HL-60 (cell line): ENCODE measurements around the gene ADARB1.

Experiments
- DNase-seq, 2 experiments: peaks; one replicate each; pipeline ENCODE4 v3.0.0-alpha.2; 2010 to 2020; ENCODE audit warnings: low read depth in 1 of 2, low spot score in 1 of 2
- H3K27ac ChIP-seq: fragments of 250-450 bp; sonication (Bioruptor Pico); replicated peaks from 2 replicates; pipeline ENCODE4 v1.5.1; 2020; ENCODE audit warnings: mild to moderate bottlenecking, moderate library complexity
- H3K27me3 ChIP-seq: fragments of 250-450 bp; sonication (Bioruptor Pico); 2 replicates; pipeline ENCODE4 v1.5.1; 2021; ENCODE audit warnings: mild to moderate bottlenecking, moderate library complexity; ENCODE audit not compliant: insufficient read depth, poor library complexity, severe bottlenecking
- H3K4me3 ChIP-seq: replicated peaks from 2 replicates; pipeline ENCODE4 v1.5.1; 2011; ENCODE audit warnings: mild to moderate bottlenecking, control low read depth, low read length; ENCODE audit not compliant: insufficient read depth
- CTCF ChIP-seq: IDR thresholded peaks from one replicate; pipeline ENCODE4 v1.5.1; 2011; ENCODE audit warnings: low read length, control low read depth, inconsistent platforms; ENCODE audit not compliant: insufficient read depth
- GABPA ChIP-seq: IDR thresholded peaks from 2 replicates; pipeline ENCODE4 v1.6.1; 2012; ENCODE audit warnings: low read depth
- POLR2AphosphoS5 ChIP-seq: IDR thresholded peaks from 2 replicates; pipeline ENCODE4 v1.6.1; 2012; ENCODE audit warnings: low read depth
- SPI1 ChIP-seq: IDR thresholded peaks from 2 replicates; pipeline ENCODE4 v1.6.1; 2012; ENCODE audit warnings: low read depth, mild to moderate bottlenecking, borderline replicate concordance
- TF ChIP-seq, protein P1 (sequence below): IDR thresholded peaks from 2 replicates; pipeline ENCODE4 v1.6.1; 2012; ENCODE audit warnings: low read depth; ENCODE audit not compliant: insufficient replicate concordance

The ADARB1 gene

GRCh38 chr21:45082736-45083135 is 8.4 kb downstream of the ADARB1 start:
- no peak overlapping the region for H3K4me3 ChIP-seq
- TF ChIP-seq, protein P1, sequence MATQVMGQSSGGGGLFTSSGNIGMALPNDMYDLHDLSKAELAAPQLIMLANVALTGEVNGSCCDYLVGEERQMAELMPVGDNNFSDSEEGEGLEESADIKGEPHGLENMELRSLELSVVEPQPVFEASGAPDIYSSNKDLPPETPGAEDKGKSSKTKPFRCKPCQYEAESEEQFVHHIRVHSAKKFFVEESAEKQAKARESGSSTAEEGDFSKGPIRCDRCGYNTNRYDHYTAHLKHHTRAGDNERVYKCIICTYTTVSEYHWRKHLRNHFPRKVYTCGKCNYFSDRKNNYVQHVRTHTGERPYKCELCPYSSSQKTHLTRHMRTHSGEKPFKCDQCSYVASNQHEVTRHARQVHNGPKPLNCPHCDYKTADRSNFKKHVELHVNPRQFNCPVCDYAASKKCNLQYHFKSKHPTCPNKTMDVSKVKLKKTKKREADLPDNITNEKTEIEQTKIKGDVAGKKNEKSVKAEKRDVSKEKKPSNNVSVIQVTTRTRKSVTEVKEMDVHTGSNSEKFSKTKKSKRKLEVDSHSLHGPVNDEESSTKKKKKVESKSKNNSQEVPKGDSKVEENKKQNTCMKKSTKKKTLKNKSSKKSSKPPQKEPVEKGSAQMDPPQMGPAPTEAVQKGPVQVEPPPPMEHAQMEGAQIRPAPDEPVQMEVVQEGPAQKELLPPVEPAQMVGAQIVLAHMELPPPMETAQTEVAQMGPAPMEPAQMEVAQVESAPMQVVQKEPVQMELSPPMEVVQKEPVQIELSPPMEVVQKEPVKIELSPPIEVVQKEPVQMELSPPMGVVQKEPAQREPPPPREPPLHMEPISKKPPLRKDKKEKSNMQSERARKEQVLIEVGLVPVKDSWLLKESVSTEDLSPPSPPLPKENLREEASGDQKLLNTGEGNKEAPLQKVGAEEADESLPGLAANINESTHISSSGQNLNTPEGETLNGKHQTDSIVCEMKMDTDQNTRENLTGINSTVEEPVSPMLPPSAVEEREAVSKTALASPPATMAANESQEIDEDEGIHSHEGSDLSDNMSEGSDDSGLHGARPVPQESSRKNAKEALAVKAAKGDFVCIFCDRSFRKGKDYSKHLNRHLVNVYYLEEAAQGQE: no peak
- TF ChIP-seq SPI1 (no peak), CTCF (no peak), POLR2AphosphoS5 (no peak), GABPA (no peak)
- no peak overlapping the region for H3K27ac ChIP-seq
- DNase-seq: no peak
- H3K27me3 ChIP-seq: peaks cover 5% of the 10 kb centered on the region

DNA sequence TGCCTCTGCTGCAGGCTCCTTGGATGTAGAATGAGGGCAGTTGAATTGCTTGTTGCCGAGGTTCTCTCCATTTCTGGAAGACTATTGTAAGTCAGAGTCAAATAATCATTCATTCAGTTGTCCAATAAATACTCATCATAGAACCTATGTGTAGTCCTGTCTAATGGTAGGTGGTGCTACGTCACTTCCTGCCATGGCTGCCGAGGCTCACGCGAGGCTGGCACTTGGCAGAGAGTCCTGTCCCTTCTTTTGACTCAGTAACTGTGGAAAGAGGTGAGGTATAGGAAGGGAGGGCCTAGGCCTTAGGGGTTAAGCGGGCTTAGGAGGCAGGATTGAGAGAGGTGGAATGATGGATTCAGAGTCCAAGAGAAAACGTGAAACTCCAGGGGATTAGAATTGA is 9.7 kb downstream of the ADARB1 start:
- Histone ChIP-seq H3K27me3 (peaks cover 5% of the 10 kb centered on the region), H3K27ac (no peak overlapping the region), H3K4me3 (no peak overlapping the region)
- no peak for DNase-seq
- TF ChIP-seq CTCF (no peak), GABPA (no peak), POLR2AphosphoS5 (no peak), SPI1 (no peak)
- TF ChIP-seq, protein P1: no peak

GRCh38 chr21:45084881-45085536 is 10.6 kb downstream of the ADARB1 start:
- TF ChIP-seq SPI1 (no peak), GABPA (no peak), POLR2AphosphoS5 (no peak), CTCF (no peak)
- TF ChIP-seq, protein P1: no peak
- DNase-seq: no peak
- no peak overlapping the region for H3K27ac ChIP-seq
- H3K27me3 ChIP-seq: peaks cover 12% of the 10 kb centered on the region
- H3K4me3 ChIP-seq: no peak overlapping the region
